Upper lobe of right lung (tissue), 1 donor: ENCODE data around the gene PLRG1. TPM values are rescaled to one million over a fixed set of nuclear protein-coding genes. Genes with fewer than 3 reads are reported as not detected.

Source experiments
- ATAC-seq: fragments of 200-7000 bp; cut with Tn5 transposase; one replicate; pipeline ENCODE4 v1.9.1; 2020; ENCODE audit warnings: mild to moderate bottlenecking, moderate library complexity
- DNase-seq: peaks from one replicate; pipeline ENCODE4 v3.0.0-alpha.2; 2020
- H3K27ac ChIP-seq: fragments of 200-600 bp; one replicate; pipeline ENCODE4 v1.8.0; 2022
- H3K27me3 ChIP-seq: fragments of 200-600 bp; one replicate; pipeline ENCODE4 v1.8.0; 2022; ENCODE audit warnings: mild to moderate bottlenecking
- H3K36me3 ChIP-seq: fragments of 200-600 bp; one replicate; pipeline ENCODE4 v1.8.0; 2022
- H3K4me1 ChIP-seq: fragments of 200-600 bp; one replicate; pipeline ENCODE4 v1.8.0; 2022
- H3K4me3 ChIP-seq: fragments of 200-600 bp; one replicate; pipeline ENCODE4 v1.8.0; 2022; ENCODE audit warnings: mild to moderate bottlenecking
- H3K9me3 ChIP-seq: fragments of 200-600 bp; one replicate; pipeline ENCODE4 v1.8.0; 2022
- intact Hi-C: fragments of 100-400 bp; cut with DNase I; formaldehyde crosslinking; loops from one replicate; pipeline ENCODE4 v1.11.0; 2022
- total RNA-seq: library from RNA; stranded (reverse); fragmentation: NEBNext Ultra II Directional; extraction: Animal tissue kit (Norgen Biotek cat#: 25700); gene quantifications from one replicate; pipeline ENCODE4 v1.2.1, GENCODE V29; 2021
- TF ChIP-seq, protein P1 (sequence below): fragments of 200-600 bp; IDR thresholded peaks from one replicate; pipeline ENCODE4 v1.8.0; 2022; ENCODE audit warnings: antibody characterized with exemption
- donor health status: DM: no; HTN: yes; CAD: no; lungs with severe emphysema.

Gene PLRG1
- total RNA-seq, 1 donor from 2014 or later = 68.8 TPM

DNA sequence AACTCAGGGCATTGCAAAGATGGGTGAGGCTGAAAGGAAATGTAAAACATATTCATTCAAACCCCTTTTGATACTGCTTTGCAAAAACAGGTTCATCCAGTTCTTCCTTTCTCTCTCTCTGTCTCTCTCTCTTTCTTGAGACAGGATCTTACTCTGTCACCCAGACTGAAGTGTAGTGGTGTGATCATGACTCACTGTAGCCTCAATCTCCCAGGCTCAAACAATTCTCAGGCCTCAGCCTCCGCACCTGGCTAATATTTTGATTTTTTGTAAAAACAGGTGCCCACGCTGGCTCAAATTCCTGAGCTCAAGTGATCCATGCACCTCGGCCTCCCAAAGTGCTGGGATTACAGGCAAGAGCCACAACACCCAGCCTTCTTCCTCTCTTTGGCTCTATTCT lies 43.0 kb downstream of the PLRG1 start:
- H3K9me3 ChIP-seq = no peaks in the 10 kb centered on the region
- no peaks in the 10 kb centered on the region for H3K36me3 ChIP-seq
- H3K4me3 ChIP-seq = no peak overlapping the region
- peaks cover 14% of the 10 kb centered on the region for H3K27me3 ChIP-seq
- H3K4me1 ChIP-seq = no peaks in the 10 kb centered on the region
- no peak for DNase-seq
- no peak overlapping the region for H3K27ac ChIP-seq
- no peak for ATAC-seq
- intact Hi-C loops = no loop called here
- TF ChIP-seq, protein P1, sequence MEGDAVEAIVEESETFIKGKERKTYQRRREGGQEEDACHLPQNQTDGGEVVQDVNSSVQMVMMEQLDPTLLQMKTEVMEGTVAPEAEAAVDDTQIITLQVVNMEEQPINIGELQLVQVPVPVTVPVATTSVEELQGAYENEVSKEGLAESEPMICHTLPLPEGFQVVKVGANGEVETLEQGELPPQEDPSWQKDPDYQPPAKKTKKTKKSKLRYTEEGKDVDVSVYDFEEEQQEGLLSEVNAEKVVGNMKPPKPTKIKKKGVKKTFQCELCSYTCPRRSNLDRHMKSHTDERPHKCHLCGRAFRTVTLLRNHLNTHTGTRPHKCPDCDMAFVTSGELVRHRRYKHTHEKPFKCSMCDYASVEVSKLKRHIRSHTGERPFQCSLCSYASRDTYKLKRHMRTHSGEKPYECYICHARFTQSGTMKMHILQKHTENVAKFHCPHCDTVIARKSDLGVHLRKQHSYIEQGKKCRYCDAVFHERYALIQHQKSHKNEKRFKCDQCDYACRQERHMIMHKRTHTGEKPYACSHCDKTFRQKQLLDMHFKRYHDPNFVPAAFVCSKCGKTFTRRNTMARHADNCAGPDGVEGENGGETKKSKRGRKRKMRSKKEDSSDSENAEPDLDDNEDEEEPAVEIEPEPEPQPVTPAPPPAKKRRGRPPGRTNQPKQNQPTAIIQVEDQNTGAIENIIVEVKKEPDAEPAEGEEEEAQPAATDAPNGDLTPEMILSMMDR = no peak

DNA sequence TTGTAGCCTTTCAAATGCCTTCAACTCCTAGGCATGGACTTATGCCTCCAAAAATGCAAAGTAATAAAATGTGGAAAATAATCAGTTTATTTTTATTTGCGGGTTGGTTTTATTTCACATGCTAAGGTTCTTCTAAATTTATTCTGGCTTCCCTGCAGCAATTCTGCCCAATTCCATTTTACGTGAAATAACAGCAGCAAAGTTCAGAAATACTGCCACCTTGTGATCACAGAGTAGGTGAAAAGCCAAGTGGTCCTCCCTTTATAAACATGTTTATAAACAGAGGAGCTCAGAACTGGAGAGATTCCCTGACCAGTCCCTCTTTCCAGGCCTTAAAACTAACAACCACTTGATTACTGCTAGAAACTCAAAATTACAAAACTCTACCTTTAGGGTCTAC lies 43.9 kb downstream of the PLRG1 start:
- peaks cover 9% of the 10 kb centered on the region for H3K27me3 ChIP-seq
- H3K9me3 ChIP-seq = no peaks in the 10 kb centered on the region
- no peak for DNase-seq
- H3K4me3 ChIP-seq = no peak overlapping the region
- intact Hi-C loops = no loop called here
- no peaks in the 10 kb centered on the region for H3K4me1 ChIP-seq
- TF ChIP-seq, protein P1 = peak; percentile 31
- peak; percentile 22 for ATAC-seq
- no peaks in the 10 kb centered on the region for H3K36me3 ChIP-seq
- no peak overlapping the region for H3K27ac ChIP-seq

DNA sequence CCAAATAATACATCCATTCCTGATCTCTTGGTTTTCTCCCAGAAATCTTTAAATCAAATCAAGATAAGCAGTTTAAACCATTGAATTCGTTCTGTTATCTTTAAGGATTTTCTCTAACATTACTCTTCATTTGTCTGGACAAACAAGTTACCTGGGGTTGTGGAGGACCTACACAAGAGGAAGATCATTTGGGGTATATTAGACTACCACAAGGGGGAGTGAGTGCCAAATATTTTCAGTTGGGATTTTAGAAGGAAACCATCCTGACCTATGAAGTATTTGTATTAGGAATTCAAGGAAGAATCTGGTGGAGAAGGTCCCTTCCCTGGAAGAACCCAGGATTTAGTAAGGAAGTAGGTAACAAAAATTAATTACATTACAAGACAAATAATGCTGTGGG lies 46.6 kb downstream of the PLRG1 start:
- intact Hi-C loops = no loop called here
- H3K27ac ChIP-seq = no peak overlapping the region
- ATAC-seq (no peak), DNase-seq (no peak)
- no peaks in the 10 kb centered on the region for H3K4me1 ChIP-seq
- H3K4me3 ChIP-seq = no peak overlapping the region
- peaks cover 13% of the 10 kb centered on the region for H3K27me3 ChIP-seq
- TF ChIP-seq, protein P1 = peak; percentile 42
- no peaks in the 10 kb centered on the region for H3K9me3 ChIP-seq
- no peaks in the 10 kb centered on the region for H3K36me3 ChIP-seq

DNA sequence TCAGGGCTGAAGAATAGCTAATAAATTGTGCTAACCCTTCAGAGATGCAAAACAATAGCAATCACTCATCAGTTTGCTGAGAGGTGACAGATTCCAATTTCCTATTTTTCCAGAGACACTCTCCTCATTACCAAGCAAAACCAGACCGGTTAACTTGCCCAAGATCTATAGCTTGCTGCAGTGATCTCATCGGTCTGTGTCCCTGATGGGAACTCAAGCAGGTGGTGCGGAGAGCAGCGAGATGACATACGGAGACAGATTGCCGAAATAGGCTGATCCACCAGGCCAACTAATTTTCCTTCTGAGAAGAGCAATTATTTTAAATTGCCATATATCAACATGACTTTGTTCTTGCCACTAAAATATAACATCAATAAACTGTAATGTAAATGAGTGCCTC lies 48.1 kb downstream of the PLRG1 start:
- ATAC-seq (no peak), DNase-seq (no peak)
- Histone ChIP-seq H3K4me3 (no peak overlapping the region), H3K4me1 (no peaks in the 10 kb centered on the region), H3K27me3 (peaks cover 24% of the 10 kb centered on the region), H3K36me3 (no peaks in the 10 kb centered on the region), H3K27ac (no peak overlapping the region), H3K9me3 (no peaks in the 10 kb centered on the region)
- intact Hi-C loops = no loop called here
- TF ChIP-seq, protein P1 = no peak

DNA sequence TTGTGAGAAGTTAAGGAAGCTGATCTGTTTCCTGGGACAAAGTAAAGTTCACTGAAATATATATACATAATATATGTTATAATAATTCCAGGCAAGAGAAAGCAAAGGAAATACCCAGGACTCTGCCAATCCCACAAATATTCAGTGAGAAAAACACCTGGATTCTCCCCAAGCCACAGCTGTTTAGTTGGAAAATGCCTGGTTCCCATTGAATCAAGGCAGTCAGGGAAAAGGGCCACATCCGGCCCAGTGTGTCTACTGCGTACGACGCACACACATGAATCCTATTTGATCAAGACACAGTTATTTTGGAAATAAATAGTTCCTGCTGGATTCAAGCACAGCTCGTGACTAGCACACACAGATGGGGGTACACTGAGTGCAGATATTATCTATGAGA lies 52.3 kb downstream of the PLRG1 start:
- peaks cover 27% of the 10 kb centered on the region for H3K27me3 ChIP-seq
- H3K4me3 ChIP-seq = no peak overlapping the region
- no peaks in the 10 kb centered on the region for H3K36me3 ChIP-seq
- TF ChIP-seq, protein P1 = no peak
- no peaks in the 10 kb centered on the region for H3K4me1 ChIP-seq
- no peak for ATAC-seq
- intact Hi-C loops = no loop called here
- no peaks in the 10 kb centered on the region for H3K9me3 ChIP-seq
- no peak overlapping the region for H3K27ac ChIP-seq
- no peak for DNase-seq

DNA sequence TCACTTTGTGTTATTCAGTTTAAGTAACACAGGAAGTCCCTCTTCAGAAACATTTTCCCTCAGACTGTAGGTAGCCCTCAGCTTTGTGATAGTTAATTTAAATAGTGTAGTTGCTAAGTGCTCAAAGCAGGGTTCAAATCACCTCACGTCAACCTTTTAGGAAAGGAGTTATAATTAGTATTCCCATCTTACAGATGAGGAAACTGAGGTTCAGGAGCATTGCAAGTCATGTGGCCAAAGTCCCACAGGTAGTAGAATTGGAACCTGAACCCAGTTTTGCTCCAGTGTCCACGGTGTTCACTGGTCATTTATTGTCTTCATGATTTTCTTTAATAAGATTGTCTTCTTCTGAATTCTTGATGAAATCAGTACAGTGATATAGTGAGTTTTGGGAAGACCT lies 54.3 kb downstream of the PLRG1 start:
- no peaks in the 10 kb centered on the region for H3K36me3 ChIP-seq
- H3K4me1 ChIP-seq = peaks cover 6% of the 10 kb centered on the region
- ATAC-seq (no peak), DNase-seq (no peak)
- TF ChIP-seq, protein P1 = no peak
- H3K27me3 ChIP-seq = peaks cover 47% of the 10 kb centered on the region
- no peaks in the 10 kb centered on the region for H3K9me3 ChIP-seq
- H3K27ac ChIP-seq = no peak overlapping the region
- H3K4me3 ChIP-seq = no peak overlapping the region
- intact Hi-C loops = no loop called here
